ENCODE data around the gene RGL1.
"Not testable (repeated sequence)": the region's sequence is repeated elsewhere in the genome, so short reads cannot be mapped to it uniquely, and the experiment has no call there.

Gene RGL1

DNA sequence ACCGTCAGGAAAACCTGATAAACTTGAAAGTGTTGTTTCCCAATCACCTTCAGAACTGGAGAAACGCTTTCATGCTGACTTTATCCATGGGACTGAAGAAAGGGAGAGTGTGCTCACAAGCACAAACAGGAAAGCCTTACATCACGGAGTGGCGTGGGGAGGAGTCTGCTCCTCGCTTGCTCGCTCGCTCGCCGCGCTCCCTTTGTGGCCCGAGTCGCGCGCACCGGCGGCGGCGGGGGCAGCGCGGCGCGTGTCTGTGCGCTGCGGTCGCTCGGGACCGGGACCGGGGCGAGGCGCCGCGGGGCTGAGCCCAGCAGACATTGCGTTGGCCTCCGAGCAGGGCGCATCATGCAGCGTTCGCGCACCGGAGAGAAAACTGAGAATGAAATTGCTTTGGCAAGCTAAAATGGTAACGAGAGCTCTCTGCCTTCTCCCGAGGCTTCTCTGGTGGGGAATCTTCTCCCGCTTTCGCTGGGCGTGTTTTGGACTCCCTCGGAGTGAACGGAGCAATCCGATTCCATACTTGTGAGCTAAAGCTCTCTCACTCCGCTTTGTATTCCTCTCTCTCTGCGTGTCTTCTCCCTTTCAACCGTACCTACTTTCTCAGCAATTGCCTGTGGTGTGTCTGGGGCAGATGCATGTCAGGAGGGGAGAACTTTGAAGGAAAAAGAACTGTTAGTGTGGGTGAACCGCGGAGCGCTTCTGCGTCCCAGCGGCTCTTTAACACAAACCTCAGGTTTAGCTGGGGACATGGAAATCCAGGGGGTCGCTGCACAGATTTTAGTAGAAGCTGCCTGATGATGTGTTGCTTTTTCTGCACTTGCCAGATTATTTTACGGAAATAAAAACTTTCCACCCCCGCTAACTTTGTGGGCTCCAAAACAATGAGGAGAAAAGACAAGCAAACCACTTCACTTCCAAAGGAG, at the start of gene RGL1:
Gene RGL1 (plus strand): TSS at position 205 of the 926 bp plus-strand sequence. CDS start 178 bp downstream, at position 383.
- DNase-seq (ENCODE audit: low read depth) = no peak

DNA sequence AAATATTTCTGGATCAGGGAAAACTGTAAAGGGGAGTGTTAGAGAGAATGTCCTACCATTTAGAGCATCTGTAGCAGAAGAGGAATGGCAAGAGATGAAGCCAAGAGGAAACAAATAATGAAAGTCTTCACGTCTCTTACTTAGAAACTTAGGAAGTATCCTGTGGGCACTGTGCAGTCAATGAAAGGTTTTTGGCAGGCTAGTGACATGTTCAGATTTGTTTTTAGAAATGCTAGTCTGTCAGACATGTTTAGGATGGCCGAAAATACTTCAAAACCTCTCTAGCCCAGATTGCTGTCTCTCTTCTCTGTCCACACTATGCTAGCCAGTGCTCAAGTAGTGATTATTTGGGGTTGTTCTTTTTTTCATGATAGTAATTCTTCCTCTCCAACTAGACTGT, 48.6 kb upstream of the RGL1 start:
- DNase-seq (ENCODE audit: low read depth) = no peak

DNA sequence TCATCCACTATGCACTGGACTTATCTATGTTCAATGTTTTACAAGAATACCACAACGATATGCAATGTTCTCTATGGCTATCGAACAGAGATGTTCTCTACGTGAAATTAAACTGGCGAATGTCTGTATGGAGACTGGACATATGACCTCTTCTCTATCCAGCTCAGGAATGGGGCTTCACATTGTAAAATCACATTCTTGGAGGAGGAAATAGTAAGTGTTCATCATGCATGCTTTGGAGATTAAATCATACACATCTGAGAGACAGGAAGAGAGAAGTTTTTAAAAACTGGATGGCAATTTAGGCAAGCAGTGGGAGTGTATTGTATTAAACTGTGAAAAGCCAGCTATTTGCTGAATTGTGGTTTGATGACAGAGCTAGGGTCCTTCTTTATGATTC, 47.9 kb upstream of the RGL1 start:
- no peak for DNase-seq (ENCODE audit: low read depth)

DNA sequence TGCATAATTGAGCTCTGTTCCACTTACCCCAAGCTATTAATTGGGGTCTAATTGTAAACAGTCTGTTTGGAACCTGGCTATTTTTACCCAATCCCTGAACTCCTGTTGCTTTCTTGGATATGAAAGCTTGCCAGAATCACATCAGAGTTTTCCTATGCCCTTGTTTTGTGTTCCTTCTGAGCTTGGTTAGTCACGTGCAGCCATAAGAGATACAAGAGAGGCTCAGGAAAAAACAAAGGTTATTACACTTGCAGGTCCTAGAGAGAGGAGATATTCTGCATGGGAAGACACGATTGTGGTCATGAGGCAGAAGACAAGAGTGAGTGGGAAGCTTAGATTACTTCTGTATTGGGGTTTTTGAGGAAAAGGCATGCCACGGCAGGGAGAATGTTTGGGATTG, 46.0 kb upstream of the RGL1 start:
- DNase-seq (ENCODE audit: low read depth) = no peak

DNA sequence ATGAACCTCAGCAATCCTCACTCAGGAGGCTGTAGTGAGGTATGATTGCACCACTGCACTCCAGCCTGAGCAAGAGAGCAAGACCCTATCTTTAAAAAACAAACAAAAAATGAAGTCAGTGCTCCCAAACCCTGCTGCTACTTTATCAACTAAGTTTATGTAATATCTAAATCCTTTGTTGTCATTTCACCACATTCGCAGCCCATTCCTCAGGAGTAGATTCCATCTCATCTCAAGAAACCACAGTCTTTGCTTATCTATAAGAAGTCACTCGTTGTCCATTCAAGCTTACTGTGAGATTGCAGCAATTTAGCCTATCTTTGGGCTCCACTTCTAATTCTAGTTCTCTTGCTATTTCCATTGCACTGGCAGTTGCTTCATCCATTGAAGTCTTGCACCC, 44.3 kb upstream of the RGL1 start:
- DNase-seq (ENCODE audit: low read depth) = no peak

DNA sequence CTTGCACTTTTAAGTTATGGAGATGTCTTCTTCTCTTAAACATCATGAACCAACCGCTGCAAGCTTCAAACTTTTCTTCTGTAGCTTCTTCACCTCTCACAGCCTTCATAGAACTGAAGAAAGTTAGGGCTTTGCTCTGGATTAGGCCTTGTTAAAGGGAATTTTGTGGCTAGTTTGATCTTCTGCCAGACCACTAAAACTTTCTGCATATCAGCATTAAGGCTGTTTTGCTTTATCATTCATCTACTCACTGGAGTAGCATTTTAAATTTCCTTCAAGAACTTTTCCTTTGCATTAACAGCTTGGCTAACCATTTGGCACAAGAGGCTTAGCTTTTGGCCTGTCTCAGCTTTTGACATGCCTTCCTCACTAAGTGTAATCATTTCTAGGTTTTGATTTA, 43.0 kb upstream of the RGL1 start:
- DNase-seq (ENCODE audit: low read depth) = no peak

DNA sequence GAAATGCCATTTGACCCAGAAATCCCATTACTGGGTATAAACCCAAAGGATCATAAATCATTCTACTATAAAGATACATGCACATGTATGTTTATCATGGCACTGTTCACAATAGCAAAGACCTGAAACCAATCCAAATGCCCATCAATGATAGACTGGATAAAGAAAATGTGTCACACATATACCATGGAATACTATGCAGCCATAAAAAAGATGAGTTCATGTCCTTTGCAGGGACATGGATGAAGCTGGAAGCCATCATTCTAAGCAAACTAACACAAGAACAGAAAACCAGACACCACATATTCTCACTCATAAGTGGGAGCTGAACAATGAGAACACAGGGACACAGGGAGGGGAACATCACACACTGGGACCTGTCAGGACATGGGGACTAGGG, 42.1 kb upstream of the RGL1 start:
- DNase-seq (ENCODE audit: low read depth) = not testable (repeated sequence)

DNA sequence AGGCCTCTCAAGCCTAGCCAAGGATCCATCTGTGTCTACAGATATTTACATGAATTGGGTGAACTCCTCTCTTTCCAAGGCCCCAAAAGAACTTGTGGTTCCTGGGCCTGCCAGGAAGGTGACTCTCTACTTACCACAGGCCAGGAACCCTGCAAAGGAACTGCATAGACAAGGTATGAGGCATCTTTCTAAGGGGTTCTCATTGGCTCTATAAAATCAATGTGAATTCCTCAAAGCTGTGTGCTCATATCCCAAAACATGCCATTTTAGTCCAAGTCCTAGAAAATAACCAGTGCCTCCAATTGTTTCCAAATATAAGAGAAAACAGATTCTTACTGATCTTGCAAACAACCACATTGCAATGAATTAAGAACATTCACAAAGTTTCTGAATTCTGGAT, 39.9 kb upstream of the RGL1 start:
- no peak for DNase-seq (ENCODE audit: low read depth)

DNA sequence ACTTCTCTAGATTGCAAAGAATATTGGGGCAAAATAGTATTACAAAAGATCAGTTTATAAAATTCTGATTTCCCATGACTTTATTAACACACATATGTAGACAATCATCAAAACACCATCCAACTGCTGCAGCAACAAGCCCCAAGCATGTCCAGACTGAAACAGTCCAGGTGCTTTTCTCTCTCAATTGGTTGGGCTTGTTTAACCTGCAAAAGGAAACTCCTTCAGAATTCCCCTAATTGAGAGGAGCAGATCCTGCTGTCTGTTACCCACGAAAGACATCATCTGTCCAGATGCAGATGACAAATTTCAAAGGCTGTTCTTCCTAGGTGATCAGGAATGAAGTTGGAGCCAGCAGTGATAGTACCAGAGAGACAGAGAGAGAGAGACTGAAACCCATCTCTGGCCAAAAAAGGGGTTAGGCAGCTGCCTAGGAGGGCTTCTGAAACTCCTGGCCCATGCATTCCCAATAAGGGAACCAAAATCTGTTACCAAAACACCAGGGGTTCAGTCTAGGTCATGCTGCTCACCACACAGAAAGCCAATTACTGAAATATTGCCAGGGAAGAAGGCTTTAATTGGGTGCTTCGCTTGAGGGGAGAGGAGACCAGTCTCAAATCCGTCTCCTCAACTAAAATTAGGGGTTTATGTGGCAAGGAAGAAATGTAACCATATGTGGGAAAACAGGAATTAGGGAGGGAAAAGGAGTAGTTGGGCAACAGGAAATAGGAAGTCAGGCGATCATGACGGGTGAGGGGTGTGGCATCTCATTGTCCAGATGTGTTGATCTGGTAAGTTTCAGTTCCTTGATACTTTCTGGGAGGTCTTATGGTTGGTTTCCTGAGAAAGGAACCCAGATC, 34.7 kb upstream of the RGL1 start:
- DNase-seq (ENCODE audit: low read depth) = no peak

DNA sequence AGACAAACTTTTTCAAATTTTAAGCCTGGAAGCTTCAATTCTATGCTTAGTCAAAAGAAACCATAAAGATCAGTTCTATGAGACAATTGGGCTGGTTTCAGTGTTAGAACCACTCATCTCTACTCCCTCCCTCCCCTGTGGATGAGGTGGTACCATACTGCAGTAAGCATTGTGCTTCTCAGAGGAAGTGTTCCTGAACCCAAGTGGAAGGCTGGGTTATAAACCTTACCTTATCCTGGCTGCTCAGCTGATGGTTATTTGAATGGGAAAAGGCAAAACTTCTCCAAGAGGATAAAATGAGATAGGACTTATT, 34.1 kb upstream of the RGL1 start:
- no peak for DNase-seq (ENCODE audit: low read depth)

DNA sequence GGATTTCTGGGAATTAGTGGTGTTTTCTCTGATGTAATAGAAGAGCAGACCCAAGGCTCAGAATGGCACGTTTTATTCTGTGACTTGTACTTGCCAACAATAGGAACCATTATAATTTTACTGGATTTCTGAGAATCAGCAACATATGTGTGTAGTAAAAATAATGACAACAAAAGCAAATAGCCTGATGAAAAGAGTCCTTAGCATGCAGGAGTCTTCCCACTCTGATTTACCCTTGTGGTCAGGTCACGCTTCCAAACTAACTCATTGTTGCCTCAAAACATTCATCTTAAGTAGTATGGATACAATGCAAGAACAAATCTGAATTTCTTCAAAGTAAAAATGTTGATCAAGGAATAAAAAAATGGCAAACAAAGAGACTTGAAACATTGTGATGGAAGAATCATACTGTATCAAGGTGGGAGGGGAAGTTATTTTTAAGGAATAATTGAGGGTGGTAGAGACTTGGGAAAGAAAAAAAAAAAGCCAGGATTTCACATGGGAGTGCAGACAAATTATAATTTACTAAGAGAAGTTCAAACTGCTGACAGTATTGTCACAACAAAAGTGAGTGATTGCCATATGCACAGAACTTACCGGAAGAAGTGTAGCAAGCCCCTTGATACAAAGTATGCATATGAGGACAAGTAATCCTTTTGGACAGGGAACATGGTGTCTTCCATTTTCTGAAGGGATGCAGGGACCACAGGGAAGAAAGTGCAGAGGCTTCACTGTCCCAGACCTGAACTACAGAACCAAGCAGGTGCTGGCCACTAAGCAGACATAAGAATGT, 31.2 kb upstream of the RGL1 start:
- no peak for DNase-seq (ENCODE audit: low read depth)

DNA sequence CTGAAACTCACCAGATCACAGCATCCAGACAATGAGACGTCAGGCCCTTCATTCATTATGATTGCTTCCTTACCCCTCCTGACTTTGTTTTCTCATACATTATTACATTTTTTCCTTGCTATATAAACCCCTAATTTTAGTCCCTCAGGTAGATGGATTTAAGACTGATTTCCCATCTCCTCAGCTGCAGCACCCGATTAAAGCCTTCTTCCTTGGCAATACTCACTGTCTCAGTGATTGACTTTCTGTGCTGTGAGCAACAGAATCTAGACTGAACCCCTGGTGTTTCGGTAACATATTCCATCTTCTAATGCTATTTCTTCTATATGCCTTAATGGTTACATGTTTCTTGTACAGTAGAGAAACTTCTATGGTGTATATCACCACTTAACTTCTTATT, 30.0 kb upstream of the RGL1 start:
- DNase-seq (ENCODE audit: low read depth) = no peak

DNA sequence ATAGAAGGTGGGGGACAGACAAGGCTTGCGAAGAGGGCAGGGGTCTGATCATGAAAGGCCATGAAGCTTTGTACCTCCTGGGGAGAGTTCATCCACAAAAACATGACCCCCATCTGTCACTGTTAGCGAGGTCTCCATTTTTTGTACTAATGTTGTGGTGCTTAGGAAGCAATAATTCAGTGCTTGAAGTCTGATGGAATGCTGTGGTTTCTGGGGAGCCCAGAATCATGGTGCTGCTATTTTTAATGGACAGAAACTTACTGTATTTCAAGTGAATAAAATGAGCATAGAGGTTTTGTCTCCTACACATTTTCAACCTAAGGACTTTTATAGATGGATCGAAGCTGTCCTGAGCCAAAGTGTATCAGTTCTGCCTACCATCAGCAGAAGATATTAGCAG, 28.2 kb upstream of the RGL1 start:
- no peak for DNase-seq (ENCODE audit: low read depth)

DNA sequence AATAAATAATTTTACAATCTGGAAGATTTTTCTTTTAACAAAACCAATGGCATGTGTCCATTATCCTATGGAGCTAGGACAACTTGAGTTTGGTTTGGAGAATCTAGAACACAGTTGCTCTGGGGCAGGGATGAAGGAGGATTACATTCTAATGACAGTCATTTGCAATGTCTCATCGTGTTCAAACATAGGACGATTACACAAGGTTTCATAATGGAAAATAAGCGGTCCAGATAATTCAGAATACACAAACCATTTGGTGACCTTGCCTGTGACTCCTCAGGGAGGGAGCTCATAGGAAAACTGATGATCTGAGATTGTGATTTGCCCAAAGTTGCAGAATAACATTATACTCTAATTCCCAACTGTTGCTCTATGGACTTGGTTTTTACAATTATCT, 27.6 kb upstream of the RGL1 start:
- no peak for DNase-seq (ENCODE audit: low read depth)

DNA sequence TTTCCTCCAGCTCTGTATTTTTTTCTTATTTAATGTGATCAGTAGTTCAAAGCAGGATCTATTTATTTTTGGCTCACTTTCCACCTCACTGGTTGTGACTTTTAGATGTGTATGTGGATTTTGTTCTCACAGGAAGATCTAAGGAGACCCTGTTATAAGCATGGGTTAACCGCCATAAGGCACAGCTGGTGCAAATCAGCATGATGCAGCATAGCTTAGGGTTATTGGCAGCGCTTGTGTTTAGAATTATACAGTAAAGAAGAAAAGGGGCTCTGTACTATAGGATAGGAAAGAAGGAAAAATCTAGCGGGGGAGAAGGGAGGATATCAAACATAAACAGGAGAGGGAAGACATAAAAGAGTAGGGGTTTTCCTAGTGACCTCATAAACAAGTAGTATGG, 26.9 kb upstream of the RGL1 start:
- DNase-seq (ENCODE audit: low read depth) = no peak

DNA sequence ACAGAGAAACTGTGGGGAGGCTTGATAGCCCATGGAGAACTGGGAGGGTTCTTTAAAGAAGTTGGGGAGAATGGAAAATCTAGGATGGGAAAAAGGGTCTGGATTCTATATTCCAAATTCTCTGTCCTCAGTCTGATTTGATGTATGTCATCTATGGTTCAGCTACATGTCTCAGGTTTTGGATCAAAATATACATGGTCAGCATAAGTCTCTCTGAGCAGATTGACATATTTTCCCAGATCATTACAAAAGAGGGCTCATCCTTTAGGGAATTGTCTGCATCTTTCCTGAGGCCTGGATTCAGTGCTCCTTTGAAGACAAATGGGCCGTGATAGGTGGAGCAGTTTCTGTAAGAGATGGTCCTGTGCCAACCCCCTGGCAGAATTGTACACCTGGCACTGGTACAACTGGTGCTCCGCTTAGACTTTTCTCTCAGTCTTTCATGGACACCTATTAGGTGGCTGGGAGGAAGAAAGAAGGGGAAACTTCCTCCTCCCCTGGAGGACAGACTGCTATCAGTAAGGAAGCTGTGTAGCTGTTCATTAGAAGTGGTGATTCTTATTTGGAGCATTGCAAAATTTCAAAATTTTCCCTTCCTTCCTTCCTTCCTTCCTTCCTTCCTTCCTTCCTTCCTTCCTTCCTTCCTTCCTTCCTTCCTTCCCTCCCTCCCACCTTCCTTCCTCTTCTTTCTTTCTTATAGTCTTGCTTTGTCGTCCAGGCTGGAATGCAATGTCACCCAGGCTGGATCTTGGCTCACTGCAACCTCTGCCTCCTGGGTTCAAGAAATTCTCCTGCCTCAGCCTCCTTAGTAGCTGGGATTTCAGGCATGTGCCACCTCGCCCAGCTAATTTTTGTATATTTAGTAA, 26.1 kb upstream of the RGL1 start:
- DNase-seq (ENCODE audit: low read depth) = no peak

DNA sequence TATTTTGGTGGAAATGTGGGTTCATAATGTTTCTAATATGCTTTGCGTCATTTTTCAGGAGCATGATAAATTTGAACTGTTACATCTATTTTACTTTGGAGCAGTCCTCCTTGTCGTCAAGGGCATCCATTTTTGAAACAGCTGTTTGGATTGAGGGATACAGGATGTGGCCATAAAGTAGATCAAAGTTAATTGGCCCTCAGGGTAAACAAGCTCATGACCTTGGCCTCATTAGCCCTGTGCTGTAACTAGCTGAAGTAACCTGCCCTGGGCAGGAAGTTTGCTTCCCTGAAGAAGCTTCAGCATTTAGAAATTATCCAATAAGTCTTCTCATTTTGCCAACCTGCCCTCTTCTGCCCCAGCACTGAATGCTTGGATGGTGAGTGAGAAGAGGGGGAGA, 24.8 kb upstream of the RGL1 start:
- no peak for DNase-seq (ENCODE audit: low read depth)

DNA sequence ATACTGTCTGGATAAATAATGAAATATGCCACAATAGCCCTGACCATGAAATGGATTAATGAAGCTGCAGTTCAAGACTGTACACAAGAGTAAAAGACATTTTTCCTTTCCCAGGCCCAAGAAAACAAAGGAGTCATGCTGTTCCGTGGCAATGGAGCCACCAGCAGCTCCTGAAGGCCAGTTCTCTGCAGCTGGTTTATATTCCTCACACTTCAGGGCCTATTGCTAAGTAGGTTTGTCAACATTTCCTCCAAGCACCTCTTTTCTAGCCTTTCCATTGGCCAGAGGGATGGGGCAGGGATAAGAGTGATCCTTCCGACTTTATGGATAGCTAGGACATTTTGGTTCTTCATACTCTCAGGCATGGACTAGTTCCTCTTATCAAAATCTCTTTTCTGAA, 24.2 kb upstream of the RGL1 start:
- no peak for DNase-seq (ENCODE audit: low read depth)

DNA sequence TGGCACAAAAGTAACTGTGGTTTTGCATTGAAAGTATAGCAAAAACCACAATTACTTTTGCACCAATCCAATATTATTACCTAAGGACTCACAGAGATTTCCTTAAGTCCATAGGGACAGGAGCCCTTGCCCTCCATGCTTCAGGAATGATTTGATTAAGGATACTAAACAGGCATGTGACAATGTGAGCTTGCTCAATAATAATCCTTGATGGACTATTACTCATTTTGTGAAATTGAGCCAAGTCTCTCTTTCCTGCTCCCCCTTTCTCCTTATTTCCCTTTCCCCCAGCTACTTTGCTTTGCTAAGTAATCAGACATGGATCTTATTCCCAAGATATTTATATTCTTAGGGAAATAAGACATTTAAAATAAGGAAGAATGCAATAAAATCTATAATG, 21.6 kb upstream of the RGL1 start:
- DNase-seq (ENCODE audit: low read depth) = no peak

DNA sequence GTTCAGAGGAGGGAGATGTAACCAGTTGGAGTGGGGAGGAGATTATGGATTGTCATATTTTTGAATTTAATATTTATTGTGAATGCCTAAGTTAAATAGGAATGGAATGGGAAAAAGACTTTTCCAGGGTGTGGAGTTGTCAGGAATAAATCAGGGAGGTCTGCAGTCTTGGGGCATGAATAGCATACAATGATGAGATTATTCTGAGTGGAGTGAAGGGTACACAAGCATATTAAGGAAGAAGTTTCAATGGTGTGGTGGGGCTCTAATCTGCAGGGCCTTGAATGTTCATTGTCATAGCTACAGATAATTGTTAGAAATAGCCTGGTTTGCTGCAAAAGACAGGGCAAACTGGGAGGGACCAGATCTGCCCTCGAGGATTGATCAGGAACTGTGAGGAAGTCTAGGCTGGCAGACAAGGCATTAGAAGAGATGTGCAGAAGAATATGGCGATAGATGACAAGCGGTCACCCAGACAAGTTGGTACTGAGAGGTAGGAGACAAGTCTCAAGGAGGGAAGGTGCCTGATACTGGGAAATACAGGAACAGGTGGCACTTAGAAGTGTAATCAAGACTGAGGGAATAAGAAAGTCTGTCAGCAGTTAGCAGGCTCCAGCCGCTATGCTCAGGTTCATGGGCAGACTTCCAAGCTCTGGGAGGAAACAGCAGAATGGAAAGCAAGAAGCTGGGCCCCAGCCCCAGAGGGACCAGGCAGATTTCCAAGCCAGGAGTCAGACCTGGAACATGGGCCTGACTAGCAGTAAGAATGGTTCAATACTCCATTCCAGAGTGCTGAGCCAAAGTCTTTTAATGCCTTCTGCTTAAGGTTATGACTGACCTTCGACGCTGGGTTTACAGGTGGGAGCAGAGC, 20.9 kb upstream of the RGL1 start:
- DNase-seq (ENCODE audit: low read depth) = no peak

DNA sequence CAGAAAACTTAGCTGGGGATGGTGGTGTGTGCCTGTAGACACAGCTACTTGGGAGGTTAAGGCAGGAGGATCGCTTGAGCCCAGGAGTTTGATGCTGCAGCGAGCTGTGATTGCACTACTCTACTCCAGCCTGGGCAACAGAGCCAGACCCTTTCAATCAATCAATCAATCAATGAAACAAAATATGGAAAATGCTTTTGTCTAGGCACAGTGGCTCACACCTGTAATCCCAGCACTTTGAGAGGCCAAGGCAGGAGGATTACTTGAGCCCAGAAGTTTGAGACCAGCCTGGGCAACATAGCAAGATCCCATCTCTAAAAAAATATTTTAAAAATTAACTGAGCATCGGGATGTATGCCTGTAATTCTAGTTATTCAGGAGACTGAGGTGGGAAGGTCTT, 19.0 kb upstream of the RGL1 start:
- DNase-seq (ENCODE audit: low read depth) = not testable (repeated sequence)
